HG02973 (cell line): ENCODE data around the gene CCDC70.

Experiments used
- ATAC-seq: cut with Tn5 transposase; IDR thresholded peaks from one replicate; pipeline ENCODE4 v1.9.1; 2021; ENCODE audit warnings: moderate library complexity; ENCODE audit not compliant: unreplicated experiment

The CCDC70 gene

DNA sequence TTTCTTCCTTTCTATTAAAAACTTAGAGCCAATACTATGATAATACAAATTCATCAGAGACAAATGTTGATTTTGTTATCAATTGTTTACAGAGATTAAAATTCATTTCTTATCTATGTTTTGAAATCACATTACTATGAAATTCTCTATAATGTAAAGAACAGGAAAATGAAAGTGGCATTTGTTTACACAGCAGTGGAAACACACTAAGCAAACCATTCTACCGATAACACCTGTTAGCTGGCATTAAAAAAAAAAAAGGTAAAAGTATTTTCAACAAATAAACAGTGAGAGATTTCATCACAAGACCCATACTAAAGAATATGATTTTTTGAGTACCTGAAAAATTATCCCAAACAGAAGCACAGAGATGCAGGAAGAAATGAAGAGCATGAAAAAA, 4.8 kb upstream of the CCDC70 start:
- no peak for ATAC-seq

DNA sequence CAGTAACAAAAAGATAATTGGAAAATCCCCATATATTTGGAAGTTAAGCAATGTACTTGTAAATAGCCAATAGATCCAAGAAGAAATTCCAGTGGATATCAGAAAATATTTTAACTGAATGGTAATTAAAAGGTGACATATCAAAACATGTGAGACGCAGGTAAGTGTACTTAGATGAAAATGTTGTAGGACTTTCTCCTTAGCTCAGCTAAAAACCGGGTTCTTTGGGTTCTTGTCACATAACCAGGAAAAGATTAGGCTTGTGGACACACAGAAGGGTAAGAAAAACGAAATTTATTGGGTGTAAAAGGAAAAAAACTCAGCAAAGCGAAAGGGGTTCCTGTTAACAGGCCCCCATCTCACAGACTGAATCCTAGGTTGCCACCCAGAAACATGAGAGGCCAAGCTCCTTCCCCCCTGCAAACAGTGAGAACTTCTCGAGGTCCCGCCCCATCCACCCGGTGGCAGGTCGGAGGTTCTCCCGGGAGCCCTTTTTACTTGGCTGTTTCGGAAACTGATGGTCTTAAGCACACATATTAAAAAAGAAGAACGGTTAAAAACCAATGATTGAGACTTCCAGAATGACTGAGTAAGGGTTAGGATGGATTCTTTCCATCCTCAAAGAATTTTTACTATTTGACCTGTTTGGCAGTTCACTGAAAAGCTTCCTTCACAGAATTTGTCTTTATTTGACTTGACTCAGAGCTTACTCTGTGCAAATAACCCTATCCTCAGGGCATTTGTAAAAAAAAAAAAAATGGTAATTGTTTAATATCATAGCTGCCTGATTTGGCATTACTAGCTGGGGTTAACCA, 3.1 kb upstream of the CCDC70 start:
- ATAC-seq = no peak

GRCh38 chr13:51862957-51863356, 1.2 kb downstream of the CCDC70 start:
- no peak for ATAC-seq

GRCh38 chr13:51865838-51866237, 4.1 kb downstream of the CCDC70 start:
- ATAC-seq = no peak

DNA sequence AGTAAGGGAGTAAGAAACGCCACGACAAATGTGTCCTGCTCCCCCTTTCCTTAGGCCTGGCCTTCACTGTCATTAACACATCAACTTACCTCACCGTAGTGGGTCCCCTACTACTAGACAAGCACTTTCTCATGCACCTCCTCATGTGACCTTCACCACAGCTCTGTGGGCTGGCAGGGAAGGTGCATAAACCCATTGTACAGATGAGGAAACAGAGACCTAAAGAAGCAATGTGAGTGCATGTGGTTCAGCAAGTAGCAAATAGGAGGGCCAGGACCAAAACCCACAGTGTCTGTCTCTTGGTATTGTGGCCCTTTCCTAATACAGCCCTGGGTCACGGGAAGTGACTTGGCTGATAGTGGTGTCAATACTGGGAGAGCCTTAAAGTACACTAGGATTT, 5.3 kb downstream of the CCDC70 start:
- ATAC-seq = no peak

DNA sequence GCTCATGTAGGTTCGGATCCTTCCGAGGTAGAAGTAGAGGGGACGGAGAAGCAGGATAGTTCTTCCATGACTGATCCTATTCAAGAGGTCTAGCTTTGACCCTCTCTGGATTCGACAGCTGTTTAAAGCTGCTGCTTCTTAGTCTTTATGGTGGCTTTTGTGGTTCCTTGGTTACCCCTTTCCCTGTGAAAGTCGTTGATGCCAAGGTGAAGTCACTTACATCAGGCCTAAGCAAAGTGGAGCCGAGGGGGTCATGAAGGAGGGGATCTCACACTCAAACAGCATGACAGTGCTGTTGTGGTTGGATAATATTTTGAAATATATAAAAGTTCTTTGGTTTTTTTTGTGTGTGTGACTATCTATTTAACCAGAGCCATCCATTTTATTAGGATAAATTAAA, 8.1 kb downstream of the CCDC70 start:
- ATAC-seq = no peak

- ATAC-seq = no peak
Observed at GRCh38 chr13:51870616-51871015, 8.8 kb downstream of the CCDC70 start.

DNA sequence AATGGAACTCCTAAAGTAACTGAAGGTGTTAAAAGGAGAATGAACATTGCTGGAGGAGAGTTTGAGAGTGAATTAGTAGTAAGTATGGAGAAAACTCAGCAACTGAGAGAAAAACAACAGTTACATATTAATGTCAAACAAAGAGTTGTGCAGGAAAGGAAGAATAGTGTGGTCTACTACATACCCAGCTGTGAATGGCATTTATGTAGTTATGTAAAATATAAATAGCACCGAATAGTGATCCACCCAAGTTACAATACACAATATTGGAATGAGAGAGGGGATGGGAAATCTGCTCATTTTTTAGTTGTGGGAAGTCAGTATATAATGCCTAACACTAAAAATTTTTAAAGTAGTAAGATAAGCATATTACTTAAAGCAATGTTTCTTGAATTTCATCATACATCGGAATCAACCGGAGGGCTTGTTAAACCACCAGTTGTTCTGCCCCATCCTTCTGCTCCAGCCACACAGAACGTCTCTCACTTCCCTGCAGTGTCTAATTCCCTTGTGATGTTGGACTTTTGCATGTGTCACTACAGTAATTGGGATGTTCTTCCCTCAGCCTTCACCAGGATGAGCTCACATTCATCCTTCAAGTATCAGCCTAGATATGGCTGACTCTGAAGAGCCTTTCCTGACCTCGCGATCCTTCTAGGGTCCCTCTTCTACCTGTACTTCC, 11.5 kb downstream of the CCDC70 start:
- ATAC-seq = no peak

GRCh38 chr13:51873837-51874236, 12.1 kb downstream of the CCDC70 start:
- no peak for ATAC-seq

- no peak for ATAC-seq
Observed at GRCh38 chr13:51874651-51875050, 12.9 kb downstream of the CCDC70 start.

DNA sequence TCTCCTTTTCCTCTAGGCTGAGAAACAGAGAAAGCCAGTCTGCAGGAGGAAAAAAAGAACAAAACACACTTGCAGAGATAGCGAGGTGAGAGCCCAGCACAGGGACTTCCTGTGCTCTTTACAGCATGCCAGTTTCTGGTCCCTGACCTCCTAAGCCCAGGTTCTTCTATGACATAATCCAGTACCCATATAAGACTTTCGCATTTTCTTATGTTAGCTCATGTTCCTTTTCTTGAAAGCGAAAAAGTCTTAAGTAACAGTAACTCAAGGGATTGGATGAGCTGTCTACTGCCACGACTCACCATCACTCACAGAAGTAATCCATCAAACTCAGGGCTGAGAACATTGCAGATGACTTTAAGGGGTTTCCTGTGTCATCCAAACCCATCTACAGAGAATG, 17.4 kb downstream of the CCDC70 start:
- no peak for ATAC-seq

- ATAC-seq = no peak
Observed at GRCh38 chr13:51881296-51881695, 19.5 kb downstream of the CCDC70 start.

- no peak for ATAC-seq
Observed at GRCh38 chr13:51882570-51883225, 20.9 kb downstream of the CCDC70 start.

- ATAC-seq = no peak
Observed at GRCh38 chr13:51883226-51883600, 21.4 kb downstream of the CCDC70 start.

DNA sequence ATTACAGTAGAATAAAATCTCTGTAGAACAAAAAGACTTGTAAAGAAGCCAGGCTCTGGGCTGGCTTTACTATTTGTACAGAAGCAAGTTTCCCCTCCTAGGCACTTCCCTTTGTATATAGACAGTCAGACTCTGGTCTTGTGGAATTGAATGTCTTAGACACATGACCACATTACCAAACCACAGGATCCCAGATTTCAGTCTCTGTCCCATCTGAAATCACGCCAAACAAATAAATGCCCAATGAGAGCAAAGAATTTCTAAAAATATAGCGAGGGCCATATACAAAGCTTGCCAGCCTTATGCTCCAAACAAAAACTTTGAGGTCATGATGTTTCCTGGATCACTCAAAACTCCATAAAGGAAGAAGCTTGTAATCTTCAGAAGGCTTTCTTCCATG, 23.9 kb downstream of the CCDC70 start:
- ATAC-seq = no peak

DNA sequence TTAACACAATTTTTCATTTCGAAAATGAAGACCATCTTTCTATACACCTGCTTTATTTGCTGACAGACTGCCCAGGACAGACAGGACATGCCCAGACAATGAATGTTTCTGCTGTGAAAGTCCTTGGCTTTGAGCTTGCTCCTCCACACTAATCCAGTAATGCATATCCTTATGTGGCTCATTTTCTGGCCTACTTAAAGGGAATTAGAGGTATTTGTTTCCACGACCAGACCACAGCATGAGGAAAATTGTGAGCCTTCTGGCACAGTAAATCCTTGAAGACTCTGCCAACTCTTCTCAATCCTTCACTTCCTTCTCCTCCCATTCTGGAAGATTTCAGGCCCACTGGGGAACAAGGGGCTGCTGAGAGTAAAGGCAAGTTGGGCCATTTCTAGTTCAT, 25.7 kb downstream of the CCDC70 start:
- no peak for ATAC-seq

DNA sequence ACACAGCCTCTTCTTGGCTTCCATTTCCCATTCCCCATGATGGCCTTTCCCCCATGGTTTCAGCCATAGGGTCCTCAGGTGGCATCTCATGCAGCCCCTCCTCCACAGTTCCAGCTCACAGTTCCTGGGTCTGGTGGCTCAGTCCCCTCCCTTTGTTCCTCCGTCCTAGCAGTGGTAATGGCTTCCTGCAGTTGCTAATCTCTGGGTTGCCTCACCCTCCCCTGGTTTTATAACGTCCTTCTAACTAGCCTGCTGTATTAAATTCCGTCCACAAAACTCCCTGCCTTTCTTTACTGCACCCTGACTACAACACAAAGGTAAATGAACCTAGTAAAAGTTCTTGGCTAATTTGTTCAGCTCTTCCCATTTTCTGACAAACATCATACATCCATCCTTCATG, 30.9 kb downstream of the CCDC70 start:
- ATAC-seq = no peak

GRCh38 chr13:51894239-51894638, 32.5 kb downstream of the CCDC70 start:
- no peak for ATAC-seq

GRCh38 chr13:51895906-51896888, 34.4 kb downstream of the CCDC70 start:
- no peak for ATAC-seq

- no peak for ATAC-seq
Observed at GRCh38 chr13:51900471-51900870, 38.7 kb downstream of the CCDC70 start.

DNA sequence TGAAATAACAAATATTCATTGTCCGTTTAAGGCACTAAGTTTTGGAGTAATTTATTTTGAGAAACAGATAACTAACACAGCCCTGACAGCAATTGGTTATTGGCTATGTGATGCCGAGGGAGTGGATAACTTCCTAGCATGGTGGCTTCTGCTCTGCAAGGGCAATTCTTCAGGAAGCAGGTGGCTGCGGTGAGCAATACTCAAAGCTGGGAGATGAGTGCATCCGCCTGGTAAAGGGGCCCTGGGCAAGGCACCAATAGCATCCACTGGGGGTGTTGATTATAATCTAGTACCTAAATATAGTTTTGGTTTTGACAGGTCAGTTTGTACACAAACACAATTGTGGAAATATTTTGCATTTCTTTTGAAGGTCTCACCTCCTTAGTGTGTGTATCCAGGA, 41.0 kb downstream of the CCDC70 start:
- no peak for ATAC-seq
